AG04450 (cell line): Measurements from ENCODE around the gene FOSL2. TPM values are rescaled to one million over a fixed set of nuclear protein-coding genes. Genes with fewer than 3 reads are reported as not detected.

Experiments used
- CTCF ChIA-PET: fragments of 300-600, 350-600 bp; formaldehyde crosslinking; extraction: SDS; loops from one replicate; lab custom pipeline; 2022; ENCODE audit warnings: antibody characterized with exemption, inconsistent platforms; lab: Charles Lee
- POLR2A ChIA-PET: fragments of 350-600 bp; formaldehyde crosslinking; extraction: SDS; loops from one replicate; lab custom pipeline; 2021; ENCODE audit warnings: antibody characterized with exemption, inconsistent platforms; lab: Yijun Ruan, JAX
- DNase-seq: peaks from one replicate; pipeline ENCODE4 v3.0.0-alpha.2; 2011; ENCODE audit warnings: low read depth, low spot score
- H3K27ac ChIP-seq: one replicate; pipeline ENCODE4 v1.5.1; 2012; ENCODE audit warnings: low read depth, low read length, control low read depth
- H3K27me3 ChIP-seq: one replicate; pipeline ENCODE4 v1.6.0; 2012; ENCODE audit warnings: low read length; ENCODE audit not compliant: control insufficient read depth, insufficient read depth
- H3K4me3 ChIP-seq: 2 replicates; pipeline ENCODE4 v1.5.1; 2011; ENCODE audit warnings: mild to moderate bottlenecking, low read depth, low read length, control low read depth
- H3K9me3 ChIP-seq: 2 replicates; pipeline ENCODE4 v1.5.1; 2012; ENCODE audit warnings: low read length; ENCODE audit not compliant: control insufficient read depth, insufficient read depth
- CTCF ChIP-seq: IDR thresholded peaks from 2 replicates; pipeline ENCODE4 v1.5.1; 2011; ENCODE audit warnings: low read depth, low read length, control low read depth, inconsistent platforms
- polyA plus RNA-seq: library from polyadenylated mRNA; depleted of rRNA; stranded (reverse); fragments of >200 nt; gene quantifications from 2 replicates; pipeline ENCODE4 v1.2.3, GENCODE V29; 2011

The FOSL2 gene
- polyA plus RNA-seq, 1 experiment, result 45.3 TPM

GRCh38 chr2:28419443-28420270 is 27.0 kb downstream of the FOSL2 start:
- ChIA-PET CTCF (interaction anchor here (0.6 to 1.0 kb wide), 3 partner anchors 527 to 706 kb away, joined by 3 to 5 read pairs (median 3); no protein-coding TSS in a partner anchor), POLR2A (interaction anchor here (0.6 kb wide), 3 partner anchors 16 to 714 kb away, joined by 3 read pairs; no protein-coding TSS in a partner anchor)
- H3K9me3 ChIP-seq, result no peaks in the 10 kb centered on the region
- DNase-seq, result no peak
- H3K27ac ChIP-seq, result peak overlapping the region; percentile 21
- no peak overlapping the region for H3K4me3 ChIP-seq
- H3K27me3 ChIP-seq, result no peaks in the 10 kb centered on the region
- no peak for TF ChIP-seq CTCF

- H3K27ac ChIP-seq, result no peak overlapping the region
- no peak for DNase-seq
- ChIA-PET POLR2A (interaction anchor here (0.6 kb wide), 2 partner anchors 697 to 715 kb away, joined by 3 read pairs; no protein-coding TSS in a partner anchor), CTCF (interaction anchor here (0.6 kb wide), 1 partner anchor 528 kb away, joined by 5 read pairs; no protein-coding TSS in a partner anchor)
- no peak for TF ChIP-seq CTCF
- H3K4me3 ChIP-seq, result no peak overlapping the region
- no peaks in the 10 kb centered on the region for H3K27me3 ChIP-seq
- no peaks in the 10 kb centered on the region for H3K9me3 ChIP-seq
Measured at GRCh38 chr2:28420722-28421121, 28.1 kb downstream of the FOSL2 start.

- ChIA-PET CTCF (no interaction called here), POLR2A (interaction anchor here (0.6 to 0.7 kb wide), 2 partner anchors 192 to 700 kb away, joined by 4 to 8 read pairs; no protein-coding TSS in a partner anchor)
- Histone ChIP-seq H3K27me3 (no peaks in the 10 kb centered on the region), H3K4me3 (no peak overlapping the region), H3K27ac (no peak overlapping the region), H3K9me3 (no peaks in the 10 kb centered on the region)
- TF ChIP-seq CTCF, result no peak
- DNase-seq, result no peak
Measured at GRCh38 chr2:28422908-28423741, 30.5 kb downstream of the FOSL2 start.

GRCh38 chr2:28423856-28424605 is 31.4 kb downstream of the FOSL2 start:
- CTCF ChIA-PET, result no interaction called here
- Histone ChIP-seq H3K9me3 (no peaks in the 10 kb centered on the region), H3K27me3 (no peaks in the 10 kb centered on the region), H3K4me3 (no peak overlapping the region), H3K27ac (peak overlapping the region; percentile 1)
- POLR2A ChIA-PET, result no interaction called here
- no peak for DNase-seq
- TF ChIP-seq CTCF, result no peak
